ENCODE data around the gene METTL24. TPM values are rescaled to one million over a fixed set of nuclear protein-coding genes. Genes with fewer than 3 reads are reported as not detected.

METTL24 gene
- polyA plus RNA-seq, 3 donors from 2014 or later, result 0.81 to 2.8 TPM; not detected in 1

DNA sequence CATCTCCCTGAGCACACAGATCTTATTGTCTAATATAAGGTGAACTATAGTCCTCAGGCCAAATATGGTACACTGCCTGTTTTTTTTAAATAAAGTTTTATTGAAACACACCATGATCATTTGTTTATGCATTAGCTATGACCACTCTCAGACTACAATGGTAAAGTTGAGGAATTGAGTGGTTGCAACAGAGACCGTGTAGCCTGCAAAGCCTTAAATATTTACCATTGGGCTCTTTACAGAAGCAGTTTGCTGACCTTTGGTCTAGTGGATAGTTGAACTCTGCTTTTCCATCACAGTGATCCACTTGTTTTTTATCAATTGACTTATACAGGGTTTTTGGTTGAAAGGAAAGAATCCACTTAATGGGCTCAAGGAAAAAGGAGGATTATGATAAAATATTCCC, 27.3 kb upstream of the METTL24 start:
- Mint-ChIP-seq H3K36me3 (no peaks in the 10 kb centered on the region), H3K27ac (no peak overlapping the region), H3K4me1 (peaks cover 17 to 21% of the 10 kb centered on the region in 2 donors), H3K4me3 (no peak overlapping the region), H3K9me3 (peaks cover 0 to 3% (median 0%) of the 10 kb centered on the region in 6 donors), H3K27me3 (ENCODE audit: low read depth in 3 of 3) (peaks cover 2 to 3% (median 3%) of the 10 kb centered on the region in 3 donors)
- DNase-seq, result no peak

DNA sequence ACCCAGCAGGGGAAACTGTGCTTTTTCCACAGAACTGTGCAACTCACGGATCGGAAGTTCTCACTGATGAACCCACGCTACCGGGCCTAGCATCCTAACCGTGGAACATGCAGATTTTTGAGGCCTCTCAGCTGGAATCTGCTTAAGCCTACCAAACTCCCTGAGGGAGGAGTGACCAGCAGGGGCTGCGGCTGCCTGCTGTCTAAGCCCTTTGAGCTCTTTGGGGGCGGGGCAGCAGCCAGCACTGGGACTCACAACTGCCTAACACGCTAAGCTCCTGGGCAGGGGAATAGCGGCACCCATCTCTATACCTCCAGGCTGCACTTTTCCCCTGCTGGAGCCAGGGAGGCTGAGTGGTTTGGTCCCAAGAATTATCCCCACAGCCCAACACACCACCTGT, 20.4 kb upstream of the METTL24 start:
- H3K9me3 Mint-ChIP-seq, result peaks cover 0 to 5% (median 0%) of the 10 kb centered on the region in 6 donors
- no peak for DNase-seq
- peaks cover 0 to 2% (median 1%) of the 10 kb centered on the region in 3 donors for H3K27me3 Mint-ChIP-seq (ENCODE audit: low read depth in 3 of 3)
- no peaks in the 10 kb centered on the region for H3K4me1 Mint-ChIP-seq
- no peak overlapping the region for H3K27ac Mint-ChIP-seq
- H3K36me3 Mint-ChIP-seq, result no peaks in the 10 kb centered on the region
- no peak overlapping the region for H3K4me3 Mint-ChIP-seq

GRCh38 chr6:110369066-110369465, 10.9 kb upstream of the METTL24 start:
- H3K9me3 Mint-ChIP-seq, result no peaks in the 10 kb centered on the region
- H3K4me3 Mint-ChIP-seq, result no peak overlapping the region

GRCh38 chr6:110368284-110368683, 10.1 kb upstream of the METTL24 start:
- DNase-seq, result no peak
- peaks cover 5 to 11% of the 10 kb centered on the region in 2 donors for H3K4me1 Mint-ChIP-seq
- H3K9me3 Mint-ChIP-seq, result no peaks in the 10 kb centered on the region
- H3K27me3 Mint-ChIP-seq (ENCODE audit: low read depth in 3 of 3), result peaks cover 3 to 9% (median 5%) of the 10 kb centered on the region in 3 donors
- H3K4me3 Mint-ChIP-seq, result no peak overlapping the region
- H3K27ac Mint-ChIP-seq, result no peak overlapping the region
- H3K36me3 Mint-ChIP-seq, result no peaks in the 10 kb centered on the region

More at GRCh38 chr6:110369066-110369465, 10.9 kb upstream of the METTL24 start:
- H3K27ac Mint-ChIP-seq, result no peak overlapping the region
- no peak for DNase-seq
- no peaks in the 10 kb centered on the region for H3K36me3 Mint-ChIP-seq
- peaks cover 5 to 11% of the 10 kb centered on the region in 2 donors for H3K4me1 Mint-ChIP-seq
- peaks cover 3 to 6% (median 5%) of the 10 kb centered on the region in 3 donors for H3K27me3 Mint-ChIP-seq (ENCODE audit: low read depth in 3 of 3)

DNA sequence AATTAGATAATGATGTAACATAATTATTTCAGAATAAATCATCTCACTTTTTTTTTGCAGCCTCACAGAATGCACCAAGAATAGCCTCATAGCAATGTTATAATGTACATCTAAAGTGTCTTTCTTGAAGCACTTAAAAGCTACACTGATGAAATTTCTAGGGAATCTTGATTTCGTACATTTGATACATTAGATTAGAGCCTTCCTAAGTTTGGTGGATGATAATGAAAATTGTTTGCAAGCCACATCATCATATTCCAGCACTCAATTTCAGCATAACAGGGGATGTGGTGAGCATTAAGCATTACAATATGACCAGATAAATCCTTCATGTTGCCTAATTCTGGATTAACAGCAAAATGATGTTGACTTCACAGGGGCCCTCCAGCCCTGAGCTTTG, 9.7 kb upstream of the METTL24 start:
- Mint-ChIP-seq H3K36me3 (no peaks in the 10 kb centered on the region), H3K4me3 (no peak overlapping the region), H3K27me3 (ENCODE audit: low read depth in 3 of 3) (peaks cover 3 to 9% (median 4%) of the 10 kb centered on the region in 3 donors), H3K27ac (no peak overlapping the region), H3K4me1 (peaks cover 5 to 11% of the 10 kb centered on the region in 2 donors), H3K9me3 (no peaks in the 10 kb centered on the region)
- no peak for DNase-seq

GRCh38 chr6:110366975-110367374, 8.8 kb upstream of the METTL24 start:
- no peaks in the 10 kb centered on the region for H3K36me3 Mint-ChIP-seq
- H3K9me3 Mint-ChIP-seq, result no peaks in the 10 kb centered on the region
- no peak for DNase-seq
- H3K27ac Mint-ChIP-seq, result no peak overlapping the region
- H3K4me3 Mint-ChIP-seq, result no peak overlapping the region
- peaks cover 5 to 11% of the 10 kb centered on the region in 2 donors for H3K4me1 Mint-ChIP-seq
- H3K27me3 Mint-ChIP-seq (ENCODE audit: low read depth in 3 of 3), result peaks cover 1 to 11% (median 4%) of the 10 kb centered on the region in 3 donors

DNA sequence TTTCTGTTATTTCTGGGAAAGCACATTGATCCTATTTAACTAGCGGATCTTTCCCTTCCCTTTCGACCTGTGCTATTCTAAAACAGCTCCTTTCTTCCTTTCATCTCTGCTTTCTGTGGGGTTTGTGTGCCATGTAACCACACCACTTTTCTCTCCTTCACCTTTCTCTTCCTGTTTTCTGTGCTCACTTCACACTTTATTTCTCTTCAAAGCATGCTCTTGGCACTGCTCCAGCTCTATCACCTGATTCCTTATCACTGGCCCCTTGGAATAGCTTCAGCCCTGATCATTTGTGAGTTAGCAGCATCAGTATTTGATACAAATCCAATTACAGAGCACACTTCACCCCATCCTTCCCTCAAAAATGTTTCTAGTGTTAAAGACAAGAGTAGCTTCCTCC, 8.1 kb upstream of the METTL24 start:
- peaks cover 0 to 4% (median 0%) of the 10 kb centered on the region in 6 donors for H3K9me3 Mint-ChIP-seq
- H3K36me3 Mint-ChIP-seq, result no peaks in the 10 kb centered on the region
- peak overlapping the region in 1 of 6 donors; percentile 46 for H3K27ac Mint-ChIP-seq
- H3K4me3 Mint-ChIP-seq, result peak overlapping the region in 3 of 5 donors; percentile 4 to 47 (median 31)
- peak in 1 of 3 donors; percentile 10 for DNase-seq
- peaks cover 5 to 11% of the 10 kb centered on the region in 2 donors for H3K4me1 Mint-ChIP-seq
- H3K27me3 Mint-ChIP-seq (ENCODE audit: low read depth in 3 of 3), result peaks cover 1 to 15% (median 4%) of the 10 kb centered on the region in 3 donors

- Mint-ChIP-seq H3K27ac (no peak overlapping the region), H3K9me3 (peaks cover 0 to 8% (median 0%) of the 10 kb centered on the region in 6 donors), H3K27me3 (ENCODE audit: low read depth in 3 of 3) (peaks cover 2 to 21% (median 3%) of the 10 kb centered on the region in 3 donors), H3K4me3 (no peak overlapping the region), H3K36me3 (no peaks in the 10 kb centered on the region), H3K4me1 (peaks cover 11% of the 10 kb centered on the region in 2 donors)
- DNase-seq, result no peak
Observed at GRCh38 chr6:110364364-110365105, 6.4 kb upstream of the METTL24 start.

DNA sequence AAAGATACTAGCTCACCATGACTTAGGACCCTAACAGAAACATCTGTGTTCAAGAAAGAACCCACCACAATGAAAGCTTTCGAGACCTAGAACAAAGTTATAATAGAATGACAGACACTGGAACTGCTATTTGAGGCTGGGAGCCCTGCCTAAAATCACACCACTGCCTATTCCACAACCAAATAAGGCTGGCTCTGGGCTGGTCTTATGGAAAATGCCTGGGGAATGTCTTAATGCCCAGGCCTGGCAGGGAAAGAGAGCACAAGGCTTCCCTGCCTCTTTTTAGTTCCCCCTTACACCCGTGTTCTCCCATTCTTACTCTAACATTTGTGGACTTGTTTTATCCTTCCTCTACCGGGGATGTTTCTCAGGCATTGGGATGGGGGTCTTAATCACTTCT, 5.6 kb upstream of the METTL24 start:
- peaks cover 5 to 19% (median 6%) of the 10 kb centered on the region in 3 donors for H3K27me3 Mint-ChIP-seq (ENCODE audit: low read depth in 3 of 3)
- no peak overlapping the region for H3K4me3 Mint-ChIP-seq
- DNase-seq, result no peak
- peaks cover 11 to 16% of the 10 kb centered on the region in 2 donors for H3K4me1 Mint-ChIP-seq
- H3K27ac Mint-ChIP-seq, result no peak overlapping the region
- peaks cover 0 to 8% (median 0%) of the 10 kb centered on the region in 6 donors for H3K9me3 Mint-ChIP-seq
- no peaks in the 10 kb centered on the region for H3K36me3 Mint-ChIP-seq

DNA sequence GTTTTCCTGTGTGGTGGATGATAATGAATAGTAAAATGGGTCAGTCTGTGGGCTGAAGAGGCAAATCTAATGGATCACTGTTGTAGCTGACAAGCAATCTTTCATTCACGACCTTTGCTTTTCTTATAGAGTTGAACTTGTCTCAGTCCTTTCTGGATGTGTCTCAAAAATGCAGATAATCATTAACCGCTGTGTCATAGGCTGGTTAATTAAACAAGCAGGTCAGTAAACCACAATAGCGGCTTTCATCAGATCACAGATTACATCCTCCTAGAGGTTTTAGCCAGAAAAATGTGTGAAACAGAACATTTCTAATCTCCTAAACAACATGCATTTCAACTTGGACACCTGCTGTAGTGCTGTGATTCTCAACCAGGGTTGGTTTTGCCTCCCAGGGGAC, 2.5 kb upstream of the METTL24 start:
- Mint-ChIP-seq H3K9me3 (peaks cover 0 to 8% (median 0%) of the 10 kb centered on the region in 6 donors), H3K4me1 (peaks cover 9 to 22% of the 10 kb centered on the region in 2 donors), H3K4me3 (no peak overlapping the region), H3K27me3 (ENCODE audit: low read depth in 3 of 3) (peaks cover 7 to 31% (median 16%) of the 10 kb centered on the region in 3 donors), H3K36me3 (peaks cover 0 to 3% (median 0%) of the 10 kb centered on the region in 3 donors), H3K27ac (no peak overlapping the region)
- DNase-seq, result no peak

DNA sequence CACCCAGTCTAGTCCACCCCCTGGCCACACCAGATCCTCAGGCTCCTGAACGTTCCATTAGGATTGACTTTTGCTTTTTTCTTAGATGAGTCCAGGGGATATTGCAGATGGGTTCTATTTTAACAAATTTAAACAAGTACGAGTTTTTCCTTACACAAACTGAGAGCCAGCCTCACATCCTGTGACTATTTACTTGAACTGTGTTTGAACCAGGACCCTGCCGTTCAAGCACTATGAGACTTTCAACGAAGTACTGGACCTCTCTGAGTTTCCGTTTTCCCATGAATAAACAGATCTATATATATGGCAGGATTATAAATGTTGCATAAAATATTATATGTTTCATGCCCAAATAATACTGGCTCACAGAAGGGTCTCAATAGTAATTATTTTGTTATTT, 1.4 kb upstream of the METTL24 start:
- peaks cover 9 to 22% of the 10 kb centered on the region in 2 donors for H3K4me1 Mint-ChIP-seq
- peaks cover 7 to 36% (median 20%) of the 10 kb centered on the region in 3 donors for H3K27me3 Mint-ChIP-seq (ENCODE audit: low read depth in 3 of 3)
- DNase-seq, result no peak
- H3K4me3 Mint-ChIP-seq, result peak overlapping the region in 4 of 5 donors; percentile 57 to 72 (median 62)
- peaks cover 0 to 3% (median 0%) of the 10 kb centered on the region in 3 donors for H3K36me3 Mint-ChIP-seq
- no peak overlapping the region for H3K27ac Mint-ChIP-seq
- peaks cover 0 to 8% (median 0%) of the 10 kb centered on the region in 6 donors for H3K9me3 Mint-ChIP-seq

DNA sequence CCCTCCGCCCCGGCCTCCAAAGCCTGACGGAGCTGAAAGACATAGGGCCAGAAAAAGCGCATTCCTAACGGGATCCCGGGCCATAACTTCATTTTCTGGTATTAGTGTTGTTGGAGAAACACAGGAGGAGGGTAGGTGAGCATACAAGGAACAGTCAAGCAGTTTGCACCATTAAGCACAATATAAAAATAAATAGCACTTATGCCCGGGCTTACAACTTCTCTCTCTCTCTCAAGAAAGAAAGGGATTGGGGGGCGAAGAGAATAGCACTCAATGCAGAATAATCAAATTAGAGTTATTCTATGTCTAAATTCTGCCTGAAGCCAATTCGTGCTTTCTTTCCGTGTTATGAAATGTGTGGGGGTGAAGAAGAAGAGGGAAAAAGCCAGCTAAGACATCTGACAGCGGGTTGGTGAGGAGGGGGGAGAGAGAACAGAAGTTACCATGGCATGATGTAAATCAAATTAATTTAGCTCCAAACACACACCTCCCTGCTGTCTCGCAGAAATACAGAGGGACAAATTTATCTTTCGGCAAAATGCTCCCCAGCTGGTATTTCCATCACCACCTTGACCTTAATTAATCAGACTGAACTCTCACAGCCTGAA, 508 bp upstream of the METTL24 start:
- Mint-ChIP-seq H3K36me3 (peaks cover 0 to 3% (median 0%) of the 10 kb centered on the region in 3 donors), H3K27ac (no peak overlapping the region), H3K4me1 (peaks cover 9 to 22% of the 10 kb centered on the region in 2 donors), H3K9me3 (peaks cover 0 to 8% (median 0%) of the 10 kb centered on the region in 6 donors), H3K4me3 (peak overlapping the region in 4 of 5 donors; percentile 38 to 72 (median 61)), H3K27me3 (ENCODE audit: low read depth in 3 of 3) (peaks cover 7 to 30% (median 20%) of the 10 kb centered on the region in 3 donors)
- no peak for DNase-seq

- Mint-ChIP-seq H3K27ac (no peak overlapping the region), H3K27me3 (ENCODE audit: low read depth in 3 of 3) (peaks cover 7 to 30% (median 18%) of the 10 kb centered on the region in 3 donors), H3K9me3 (peaks cover 0 to 8% (median 0%) of the 10 kb centered on the region in 6 donors), H3K36me3 (peaks cover 0 to 3% (median 0%) of the 10 kb centered on the region in 3 donors), H3K4me1 (peaks cover 9 to 22% of the 10 kb centered on the region in 2 donors), H3K4me3 (peak overlapping the region; percentile 79 to 89 (median 86))
- no peak for DNase-seq
Observed at GRCh38 chr6:110357298-110357663, 868 bp downstream of the METTL24 start.

- Mint-ChIP-seq H3K27ac (peak overlapping the region in 1 of 6 donors; percentile 33), H3K4me1 (peaks cover 9 to 22% of the 10 kb centered on the region in 2 donors), H3K4me3 (peak overlapping the region; percentile 69 to 89 (median 86)), H3K9me3 (peaks cover 0 to 8% (median 0%) of the 10 kb centered on the region in 6 donors), H3K36me3 (peaks cover 0 to 3% (median 0%) of the 10 kb centered on the region in 3 donors), H3K27me3 (ENCODE audit: low read depth in 3 of 3) (peaks cover 7 to 27% (median 18%) of the 10 kb centered on the region in 3 donors)
- no peak for DNase-seq
Observed at GRCh38 chr6:110356778-110357177, 1.4 kb downstream of the METTL24 start.
